ENCODE results near the gene DENND1A. TPM values are rescaled to one million over a fixed set of nuclear protein-coding genes. Genes with fewer than 3 reads are reported as not detected.

Gene DENND1A
- total RNA-seq, 4 donors from 2014 or later, result 20.9 to 33.6 (median 23.7) TPM

DNA sequence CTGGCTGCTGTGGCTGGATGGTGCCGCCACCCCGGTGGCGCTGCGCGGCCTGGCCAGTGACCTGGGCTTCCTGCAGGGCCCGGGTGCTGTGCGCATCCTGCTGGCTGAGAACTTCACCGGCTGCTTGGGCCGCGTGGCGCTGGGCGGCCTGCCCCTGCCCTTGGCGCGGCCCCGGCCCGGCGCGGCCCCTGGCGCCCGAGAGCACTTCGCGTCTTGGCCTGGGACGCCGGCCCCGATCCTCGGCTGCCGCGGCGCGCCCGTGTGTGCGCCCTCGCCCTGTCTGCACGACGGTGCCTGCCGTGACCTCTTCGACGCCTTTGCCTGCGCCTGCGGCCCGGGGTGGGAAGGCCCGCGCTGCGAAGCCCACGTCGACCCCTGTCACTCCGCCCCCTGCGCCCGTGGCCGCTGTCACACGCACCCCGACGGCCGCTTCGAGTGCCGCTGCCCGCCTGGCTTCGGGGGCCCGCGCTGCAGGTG lies 556.4 kb downstream of the DENND1A start:
- Histone ChIP-seq H3K27ac (no peak overlapping the region), H3K4me3 (no peak overlapping the region), H3K27me3 (peaks cover 82% of the 10 kb centered on the region), H3K9me3 (no peaks in the 10 kb centered on the region), H3K4me1 (peaks cover 0 to 26% (median 7%) of the 10 kb centered on the region in 3 donors), H3K36me3 (no peaks in the 10 kb centered on the region)
- TF ChIP-seq POLR2AphosphoS5 (IDR thresholded peaks at IDR 0.05) (no peak), EP300 (IDR thresholded peaks at IDR 0.05) (no peak), POLR2A (IDR thresholded peaks at IDR 0.05) (no peak), CTCF (IDR thresholded peaks at IDR 0.05) (no peak)
- WGBS, 2 donors (ENCODE audit: low coverage in 1 of 2), result 10% methylated on average over 2 of the region's 60 CpGs; no CpG with 5 or more reads in 1 of the 2 donors
- no peak for ATAC-seq

GRCh38 chr9:123372766-123373446 lies 557.0 kb downstream of the DENND1A start:
- no peaks in the 10 kb centered on the region for H3K36me3 ChIP-seq
- H3K4me1 ChIP-seq, result peaks cover 0 to 26% (median 7%) of the 10 kb centered on the region in 3 donors
- H3K9me3 ChIP-seq, result no peaks in the 10 kb centered on the region
- no peak for ATAC-seq
- 36 to 47% methylated on average over 2 to 9 of the region's 58 CpGs for WGBS, 2 donors (ENCODE audit: low coverage in 1 of 2)
- peaks cover 88% of the 10 kb centered on the region for H3K27me3 ChIP-seq
- H3K27ac ChIP-seq, result no peak overlapping the region
- no peak overlapping the region for H3K4me3 ChIP-seq
- TF ChIP-seq EP300 (IDR thresholded peaks at IDR 0.05) (no peak), POLR2AphosphoS5 (IDR thresholded peaks at IDR 0.05) (no peak), CTCF (IDR thresholded peaks at IDR 0.05) (no peak), POLR2A (IDR thresholded peaks at IDR 0.05) (no peak)

- TF ChIP-seq EP300 (IDR thresholded peaks at IDR 0.05), result no peak
- TF ChIP-seq CTCF (IDR thresholded peaks at IDR 0.05), result no peak
- TF ChIP-seq POLR2AphosphoS5 (IDR thresholded peaks at IDR 0.05), result no peak
- TF ChIP-seq POLR2A (IDR thresholded peaks at IDR 0.05), result no peak
- Histone ChIP-seq H3K36me3 (no peaks in the 10 kb centered on the region), H3K27me3 (peaks cover 97% of the 10 kb centered on the region), H3K4me1 (peaks cover 0 to 26% (median 7%) of the 10 kb centered on the region in 3 donors), H3K4me3 (no peak overlapping the region), H3K9me3 (no peaks in the 10 kb centered on the region), H3K27ac (no peak overlapping the region)
- 87 to 90% methylated on average over 2 to 7 of the region's 14 CpGs for WGBS, 2 donors (ENCODE audit: low coverage in 1 of 2)
- ATAC-seq, result no peak
These were observed 557.9 kb downstream of the DENND1A start for GRCh38 chr9:123371805-123372590.

- ATAC-seq, result no peak
- H3K4me3 ChIP-seq, result no peak overlapping the region
- H3K36me3 ChIP-seq, result no peaks in the 10 kb centered on the region
- no peak overlapping the region for H3K27ac ChIP-seq
- no peaks in the 10 kb centered on the region for H3K9me3 ChIP-seq
- H3K27me3 ChIP-seq, result peaks cover 99% of the 10 kb centered on the region
- no peak for TF ChIP-seq POLR2AphosphoS5 (IDR thresholded peaks at IDR 0.05)
- no peak for TF ChIP-seq POLR2A (IDR thresholded peaks at IDR 0.05)
- no peak for TF ChIP-seq EP300 (IDR thresholded peaks at IDR 0.05)
- no peak for TF ChIP-seq CTCF (IDR thresholded peaks at IDR 0.05)
- WGBS, 2 donors (ENCODE audit: low coverage in 1 of 2), result 80 to 100% methylated on average over 2 to 3 of the region's 18 CpGs
- peaks cover 0 to 22% (median 6%) of the 10 kb centered on the region in 3 donors for H3K4me1 ChIP-seq
These were observed 558.7 kb downstream of the DENND1A start for GRCh38 chr9:123371228-123371584.
